Peyer's patch (tissue), 4 donors: ENCODE measurements around the gene RPS6KA4. TPM values are rescaled to one million over a fixed set of nuclear protein-coding genes. Genes with fewer than 3 reads are reported as not detected.

ENCODE experiments used
- DNase-seq, 3 donors: peaks; one replicate each; pipeline ENCODE4 v3.0.0-alpha.2; 2017 to 2019
- H3K27ac ChIP-seq, 4 donors: fragments of 200-600 bp; sonication (generic); one replicate each; pipeline ENCODE4 v1.5.1; 2016 to 2019
- H3K27me3 ChIP-seq, 2 donors: fragments of 200-600 bp; sonication (generic); one replicate each; pipeline ENCODE4 v1.5.1; 2019
- H3K36me3 ChIP-seq, 3 donors: fragments of 200-600 bp; sonication (generic); one replicate each; pipeline ENCODE4 v1.5.1; 2016 to 2019
- H3K4me1 ChIP-seq, 4 donors: fragments of 200-600 bp; sonication (generic); one replicate each; pipeline ENCODE4 v1.5.1; 2016 to 2019
- H3K4me3 ChIP-seq, 4 donors: fragments of 200-600 bp; sonication (generic); 1 replicate in 3 of 4; 2 replicates in 1 of 4; pipeline ENCODE4 v1.5.1; 2016 to 2019; ENCODE audit warnings: mild to moderate bottlenecking in 1 of 4
- H3K9me3 ChIP-seq, 4 donors: fragments of 200-600 bp; sonication (generic); one replicate each; pipeline ENCODE4 v1.5.1; 2016 to 2019; ENCODE audit warnings: mild to moderate bottlenecking in 1 of 4
- POLR2A ChIP-seq, 2 donors: fragments of 450-650 bp; IDR thresholded peaks; one replicate each; pipeline ENCODE4 v1.5.1; 2017; ENCODE audit warnings: antibody characterized with exemption in 2 of 2, mild to moderate bottlenecking in 2 of 2, moderate library complexity in 2 of 2
- total RNA-seq, 4 donors: library from RNA; depleted of rRNA; stranded (reverse); fragments of >200 nt; gene quantifications; one replicate each; pipeline ENCODE4 v1.1.0, GENCODE V29; 2016
- TF ChIP-seq, protein P1 (sequence below), 6 experiments: fragments of 450-650 bp in 4 of 6; fragments of 200-600 bp in 2 of 6; sonication (generic) in 1 of 6; IDR thresholded peaks; one replicate each; pipeline ENCODE4 v1.5.1; 2017 to 2019; ENCODE audit warnings: antibody characterized with exemption in 6 of 6, mild to moderate bottlenecking in 3 of 6, moderate library complexity in 1 of 6

The RPS6KA4 gene
- total RNA-seq, 4 donors from 2014 or later: 27.8 to 95.7 (median 40.1) TPM

DNA sequence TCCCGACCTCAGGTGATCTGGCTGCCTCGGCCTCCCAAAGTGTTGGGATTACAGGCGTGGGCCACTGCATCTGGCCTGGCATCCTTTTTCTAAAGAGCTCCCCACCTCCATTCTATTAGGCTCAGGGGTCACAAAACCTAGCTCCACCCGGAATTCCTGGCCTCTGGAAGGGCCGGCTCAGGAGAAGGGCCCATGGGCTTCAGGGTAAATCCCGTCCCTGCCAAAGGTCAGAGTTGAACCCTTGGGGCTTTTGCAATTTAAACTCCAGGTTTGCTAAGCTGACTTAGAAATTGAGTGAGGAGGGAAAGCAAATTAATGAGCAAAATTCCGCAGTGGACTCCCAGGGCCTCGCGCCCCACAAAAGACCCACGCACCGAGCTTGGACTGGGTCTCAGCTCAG lies 48.3 kb downstream of the RPS6KA4 start:
- DNase-seq: no peak
- H3K27ac ChIP-seq: no peak overlapping the region
- no peak for TF ChIP-seq POLR2A (IDR thresholded peaks at IDR 0.05)
- TF ChIP-seq, protein P1, sequence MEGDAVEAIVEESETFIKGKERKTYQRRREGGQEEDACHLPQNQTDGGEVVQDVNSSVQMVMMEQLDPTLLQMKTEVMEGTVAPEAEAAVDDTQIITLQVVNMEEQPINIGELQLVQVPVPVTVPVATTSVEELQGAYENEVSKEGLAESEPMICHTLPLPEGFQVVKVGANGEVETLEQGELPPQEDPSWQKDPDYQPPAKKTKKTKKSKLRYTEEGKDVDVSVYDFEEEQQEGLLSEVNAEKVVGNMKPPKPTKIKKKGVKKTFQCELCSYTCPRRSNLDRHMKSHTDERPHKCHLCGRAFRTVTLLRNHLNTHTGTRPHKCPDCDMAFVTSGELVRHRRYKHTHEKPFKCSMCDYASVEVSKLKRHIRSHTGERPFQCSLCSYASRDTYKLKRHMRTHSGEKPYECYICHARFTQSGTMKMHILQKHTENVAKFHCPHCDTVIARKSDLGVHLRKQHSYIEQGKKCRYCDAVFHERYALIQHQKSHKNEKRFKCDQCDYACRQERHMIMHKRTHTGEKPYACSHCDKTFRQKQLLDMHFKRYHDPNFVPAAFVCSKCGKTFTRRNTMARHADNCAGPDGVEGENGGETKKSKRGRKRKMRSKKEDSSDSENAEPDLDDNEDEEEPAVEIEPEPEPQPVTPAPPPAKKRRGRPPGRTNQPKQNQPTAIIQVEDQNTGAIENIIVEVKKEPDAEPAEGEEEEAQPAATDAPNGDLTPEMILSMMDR (IDR thresholded peaks at IDR 0.05): no peak
- H3K27me3 ChIP-seq: no peaks in the 10 kb centered on the region
- no peaks in the 10 kb centered on the region for H3K9me3 ChIP-seq
- H3K4me1 ChIP-seq: peaks cover 0 to 12% (median 0%) of the 10 kb centered on the region in 4 donors
- no peak overlapping the region for H3K4me3 ChIP-seq
- no peaks in the 10 kb centered on the region for H3K36me3 ChIP-seq

DNA sequence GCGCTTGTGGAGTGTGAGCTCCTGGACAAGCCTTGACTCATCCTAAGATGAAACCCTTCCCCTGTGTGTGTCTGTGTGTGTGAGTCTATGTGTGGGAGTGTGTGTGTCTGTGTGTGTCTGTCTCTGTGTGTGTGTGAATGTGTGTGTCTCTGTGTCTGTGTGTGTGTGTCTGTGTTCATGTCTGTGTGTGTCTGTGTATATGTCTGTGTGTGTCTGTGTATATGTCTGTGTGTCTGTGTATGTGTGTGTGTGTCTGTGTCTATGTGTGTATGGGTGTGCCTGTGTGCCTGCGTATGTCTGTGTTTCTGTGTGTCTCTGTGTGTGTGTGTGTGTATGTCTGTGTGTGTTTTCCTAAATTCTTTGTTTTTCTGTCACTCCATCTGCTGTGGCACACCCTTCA lies 48.7 kb downstream of the RPS6KA4 start:
- no peaks in the 10 kb centered on the region for H3K9me3 ChIP-seq
- H3K36me3 ChIP-seq: no peaks in the 10 kb centered on the region
- H3K4me3 ChIP-seq: no peak overlapping the region
- no peaks in the 10 kb centered on the region for H3K27me3 ChIP-seq
- no peak overlapping the region for H3K27ac ChIP-seq
- TF ChIP-seq, protein P1 (IDR thresholded peaks at IDR 0.05): no peak
- no peak for TF ChIP-seq POLR2A (IDR thresholded peaks at IDR 0.05)
- DNase-seq: no peak
- peaks cover 0 to 12% (median 0%) of the 10 kb centered on the region in 4 donors for H3K4me1 ChIP-seq

DNA sequence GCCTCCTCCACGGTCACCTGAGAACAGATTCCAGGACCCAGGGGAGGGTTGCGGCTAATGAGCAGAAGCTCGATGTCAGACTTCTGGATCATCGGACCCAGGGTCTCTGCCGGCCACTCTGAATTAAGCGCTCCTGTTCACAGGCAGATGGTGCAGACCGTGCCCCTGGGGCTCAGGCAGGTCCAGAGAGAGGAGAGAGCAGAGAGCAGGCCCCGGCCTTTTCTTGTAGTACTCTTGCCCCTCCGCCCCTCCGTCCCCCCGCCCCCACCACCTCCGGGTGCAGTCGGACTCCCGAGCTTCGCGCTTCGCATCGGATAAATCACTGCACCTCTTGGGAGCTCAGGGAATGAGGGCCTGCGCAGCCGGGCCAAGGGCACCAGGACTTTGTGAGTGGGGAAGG lies 50.3 kb downstream of the RPS6KA4 start:
- Histone ChIP-seq H3K4me3 (no peak overlapping the region), H3K9me3 (no peaks in the 10 kb centered on the region), H3K36me3 (no peaks in the 10 kb centered on the region), H3K4me1 (peaks cover 0 to 12% (median 0%) of the 10 kb centered on the region in 4 donors), H3K27me3 (no peaks in the 10 kb centered on the region), H3K27ac (no peak overlapping the region)
- TF ChIP-seq, protein P1 (IDR thresholded peaks at IDR 0.05): no peak
- TF ChIP-seq POLR2A (IDR thresholded peaks at IDR 0.05): no peak
- DNase-seq: no peak

DNA sequence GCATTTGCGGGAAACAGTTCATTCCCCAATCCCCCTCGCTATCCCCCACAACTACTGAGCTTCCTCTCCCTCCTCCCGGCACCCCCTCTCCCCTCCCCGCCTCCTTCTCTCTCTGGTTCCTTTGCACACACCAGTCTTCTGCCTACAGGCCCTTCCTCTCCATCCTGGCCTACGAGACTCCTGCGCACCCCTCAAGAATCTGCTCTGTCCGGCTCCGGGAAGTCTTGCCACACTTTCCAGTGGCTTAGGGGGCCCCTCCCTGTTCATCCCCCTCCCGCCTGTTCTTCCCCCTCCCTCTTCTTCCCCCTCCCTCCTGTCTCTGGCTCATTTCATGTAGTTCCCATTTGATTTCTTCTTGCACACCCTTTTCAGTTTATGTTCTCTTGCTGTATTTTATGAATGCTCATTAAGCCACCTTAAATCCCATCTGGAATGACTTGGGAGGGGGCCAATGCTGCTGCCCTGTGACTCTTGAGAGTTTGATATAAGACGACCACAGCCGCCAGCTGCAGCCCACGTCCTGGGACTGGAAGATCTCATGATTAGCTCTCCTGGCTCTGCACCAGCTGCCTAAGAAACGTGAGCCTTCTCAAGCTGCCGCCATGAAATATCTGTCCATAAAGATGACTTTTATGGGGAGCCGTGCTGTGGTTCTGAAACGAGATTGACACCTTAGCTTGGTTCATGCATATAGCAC lies 50.9 kb downstream of the RPS6KA4 start:
- TF ChIP-seq, protein P1 (IDR thresholded peaks at IDR 0.05): no peak
- TF ChIP-seq POLR2A (IDR thresholded peaks at IDR 0.05): no peak
- H3K4me1 ChIP-seq: peaks cover 0 to 12% (median 0%) of the 10 kb centered on the region in 4 donors
- H3K36me3 ChIP-seq: no peaks in the 10 kb centered on the region
- no peak for DNase-seq
- H3K27ac ChIP-seq: no peak overlapping the region
- no peaks in the 10 kb centered on the region for H3K9me3 ChIP-seq
- no peak overlapping the region for H3K4me3 ChIP-seq
- no peaks in the 10 kb centered on the region for H3K27me3 ChIP-seq

DNA sequence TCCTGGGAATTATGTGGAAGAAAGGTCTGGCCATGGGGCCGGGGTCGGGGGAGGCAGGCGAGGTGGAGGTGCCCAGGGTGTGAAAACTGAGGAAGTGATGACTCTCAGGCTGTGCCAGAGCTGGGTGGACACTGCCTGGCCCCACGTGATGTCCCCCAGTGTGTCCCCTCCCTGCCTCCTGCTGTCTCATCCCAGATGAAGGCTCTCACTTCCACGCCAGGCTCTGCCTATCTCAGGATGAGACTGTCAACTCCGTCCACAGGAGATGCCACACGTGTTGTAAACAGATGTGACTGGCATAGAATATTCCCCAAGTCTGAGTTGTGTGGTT lies 51.4 kb downstream of the RPS6KA4 start:
- no peaks in the 10 kb centered on the region for H3K27me3 ChIP-seq
- no peaks in the 10 kb centered on the region for H3K36me3 ChIP-seq
- H3K4me3 ChIP-seq: no peak overlapping the region
- TF ChIP-seq POLR2A (IDR thresholded peaks at IDR 0.05): no peak
- TF ChIP-seq, protein P1 (IDR thresholded peaks at IDR 0.05): no peak
- H3K4me1 ChIP-seq: peaks cover 0 to 12% (median 0%) of the 10 kb centered on the region in 4 donors
- no peak overlapping the region for H3K27ac ChIP-seq
- H3K9me3 ChIP-seq: no peaks in the 10 kb centered on the region
- DNase-seq: no peak
